ENCODE results near the gene CDK17. TPM values are rescaled to one million over a fixed set of nuclear protein-coding genes. Genes with fewer than 3 reads are reported as not detected.

Gene CDK17
- total RNA-seq, 1 experiment from 2014 or later, result 21.4 TPM

- no peak for TF ChIP-seq ATF3 (IDR thresholded peaks at IDR 0.05)
Measured at GRCh38 chr12:96244826-96245225, 155.4 kb downstream of the CDK17 start (continued).

DNA sequence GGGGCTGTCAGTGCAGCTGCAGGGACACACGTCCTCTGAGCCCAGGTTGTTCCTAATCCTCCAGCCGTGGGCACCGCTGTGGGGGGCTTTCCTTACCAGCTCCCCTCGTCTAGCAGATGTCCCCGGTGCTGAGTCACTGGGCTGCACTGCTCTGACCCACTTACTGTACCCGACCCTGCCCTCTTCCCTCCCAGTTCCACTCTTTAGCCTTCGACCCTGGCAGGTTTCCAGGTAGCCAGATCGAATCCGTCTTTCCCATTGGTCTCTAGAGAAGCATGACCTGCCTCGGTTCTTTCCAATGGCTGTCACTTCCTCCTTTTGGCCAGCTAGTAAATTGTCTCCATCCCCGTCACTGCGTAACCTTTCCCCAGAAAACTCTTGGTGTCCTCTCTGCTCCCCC is 157.6 kb downstream of the CDK17 start:
- peaks cover 70% of the 10 kb centered on the region for H3K79me2 ChIP-seq (ENCODE audit: insufficient read depth, low read length)
- TF ChIP-seq EGR1 (IDR thresholded peaks at IDR 0.05; ENCODE audit: low read depth) (no peak), FOSL1 (IDR thresholded peaks at IDR 0.05; ENCODE audit: low read depth) (no peak), SRF (IDR thresholded peaks at IDR 0.05; ENCODE audit: low read depth) (no peak), ELF1 (IDR thresholded peaks at IDR 0.05; ENCODE audit: borderline replicate concordance, low read depth) (no peak), SP1 (IDR thresholded peaks at IDR 0.05; ENCODE audit: low read depth) (no peak), EZH2 (IDR thresholded peaks at IDR 0.05) (no peak), YY1 (IDR thresholded peaks at IDR 0.05; ENCODE audit: extremely low read depth, insufficient replicate concordance, low read depth, low read length) (no peak), POLR2A (IDR thresholded peaks at IDR 0.05; ENCODE audit: borderline replicate concordance, extremely low read depth, insufficient read depth, insufficient read length) (no peak), ATF3 (IDR thresholded peaks at IDR 0.05) (no peak), JUND (IDR thresholded peaks at IDR 0.05) (no peak), ZNF274 (IDR thresholded peaks at IDR 0.05; ENCODE audit: low read depth, low read length) (no peak), RAD21 (IDR thresholded peaks at IDR 0.05; ENCODE audit: low read depth) (no peak), SIN3A (IDR thresholded peaks at IDR 0.05; ENCODE audit: low read depth) (no peak), CEBPB (IDR thresholded peaks at IDR 0.05; ENCODE audit: low read depth) (no peak)
- TF ChIP-seq, protein P1, sequence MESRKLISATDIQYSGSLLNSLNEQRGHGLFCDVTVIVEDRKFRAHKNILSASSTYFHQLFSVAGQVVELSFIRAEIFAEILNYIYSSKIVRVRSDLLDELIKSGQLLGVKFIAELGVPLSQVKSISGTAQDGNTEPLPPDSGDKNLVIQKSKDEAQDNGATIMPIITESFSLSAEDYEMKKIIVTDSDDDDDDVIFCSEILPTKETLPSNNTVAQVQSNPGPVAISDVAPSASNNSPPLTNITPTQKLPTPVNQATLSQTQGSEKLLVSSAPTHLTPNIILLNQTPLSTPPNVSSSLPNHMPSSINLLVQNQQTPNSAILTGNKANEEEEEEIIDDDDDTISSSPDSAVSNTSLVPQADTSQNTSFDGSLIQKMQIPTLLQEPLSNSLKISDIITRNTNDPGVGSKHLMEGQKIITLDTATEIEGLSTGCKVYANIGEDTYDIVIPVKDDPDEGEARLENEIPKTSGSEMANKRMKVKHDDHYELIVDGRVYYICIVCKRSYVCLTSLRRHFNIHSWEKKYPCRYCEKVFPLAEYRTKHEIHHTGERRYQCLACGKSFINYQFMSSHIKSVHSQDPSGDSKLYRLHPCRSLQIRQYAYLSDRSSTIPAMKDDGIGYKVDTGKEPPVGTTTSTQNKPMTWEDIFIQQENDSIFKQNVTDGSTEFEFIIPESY (IDR thresholded peaks at IDR 0.05; ENCODE audit: extremely low read depth, insufficient replicate concordance, low read length), result no peak
- TF ChIP-seq, protein P2, sequence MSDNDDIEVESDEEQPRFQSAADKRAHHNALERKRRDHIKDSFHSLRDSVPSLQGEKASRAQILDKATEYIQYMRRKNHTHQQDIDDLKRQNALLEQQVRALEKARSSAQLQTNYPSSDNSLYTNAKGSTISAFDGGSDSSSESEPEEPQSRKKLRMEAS (IDR thresholded peaks at IDR 0.05), result no peak
- TF ChIP-seq, protein P3, sequence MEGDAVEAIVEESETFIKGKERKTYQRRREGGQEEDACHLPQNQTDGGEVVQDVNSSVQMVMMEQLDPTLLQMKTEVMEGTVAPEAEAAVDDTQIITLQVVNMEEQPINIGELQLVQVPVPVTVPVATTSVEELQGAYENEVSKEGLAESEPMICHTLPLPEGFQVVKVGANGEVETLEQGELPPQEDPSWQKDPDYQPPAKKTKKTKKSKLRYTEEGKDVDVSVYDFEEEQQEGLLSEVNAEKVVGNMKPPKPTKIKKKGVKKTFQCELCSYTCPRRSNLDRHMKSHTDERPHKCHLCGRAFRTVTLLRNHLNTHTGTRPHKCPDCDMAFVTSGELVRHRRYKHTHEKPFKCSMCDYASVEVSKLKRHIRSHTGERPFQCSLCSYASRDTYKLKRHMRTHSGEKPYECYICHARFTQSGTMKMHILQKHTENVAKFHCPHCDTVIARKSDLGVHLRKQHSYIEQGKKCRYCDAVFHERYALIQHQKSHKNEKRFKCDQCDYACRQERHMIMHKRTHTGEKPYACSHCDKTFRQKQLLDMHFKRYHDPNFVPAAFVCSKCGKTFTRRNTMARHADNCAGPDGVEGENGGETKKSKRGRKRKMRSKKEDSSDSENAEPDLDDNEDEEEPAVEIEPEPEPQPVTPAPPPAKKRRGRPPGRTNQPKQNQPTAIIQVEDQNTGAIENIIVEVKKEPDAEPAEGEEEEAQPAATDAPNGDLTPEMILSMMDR (IDR thresholded peaks at IDR 0.05 in 2 of 3, conservative IDR thresholded peaks at IDR 0.05 in 1 of 3; ENCODE audit: borderline replicate concordance in 1 of 3, insufficient read depth in 1 of 3, low read depth in 2 of 3, low read length in 2 of 3), result no peak
- TF ChIP-seq, protein P4, sequence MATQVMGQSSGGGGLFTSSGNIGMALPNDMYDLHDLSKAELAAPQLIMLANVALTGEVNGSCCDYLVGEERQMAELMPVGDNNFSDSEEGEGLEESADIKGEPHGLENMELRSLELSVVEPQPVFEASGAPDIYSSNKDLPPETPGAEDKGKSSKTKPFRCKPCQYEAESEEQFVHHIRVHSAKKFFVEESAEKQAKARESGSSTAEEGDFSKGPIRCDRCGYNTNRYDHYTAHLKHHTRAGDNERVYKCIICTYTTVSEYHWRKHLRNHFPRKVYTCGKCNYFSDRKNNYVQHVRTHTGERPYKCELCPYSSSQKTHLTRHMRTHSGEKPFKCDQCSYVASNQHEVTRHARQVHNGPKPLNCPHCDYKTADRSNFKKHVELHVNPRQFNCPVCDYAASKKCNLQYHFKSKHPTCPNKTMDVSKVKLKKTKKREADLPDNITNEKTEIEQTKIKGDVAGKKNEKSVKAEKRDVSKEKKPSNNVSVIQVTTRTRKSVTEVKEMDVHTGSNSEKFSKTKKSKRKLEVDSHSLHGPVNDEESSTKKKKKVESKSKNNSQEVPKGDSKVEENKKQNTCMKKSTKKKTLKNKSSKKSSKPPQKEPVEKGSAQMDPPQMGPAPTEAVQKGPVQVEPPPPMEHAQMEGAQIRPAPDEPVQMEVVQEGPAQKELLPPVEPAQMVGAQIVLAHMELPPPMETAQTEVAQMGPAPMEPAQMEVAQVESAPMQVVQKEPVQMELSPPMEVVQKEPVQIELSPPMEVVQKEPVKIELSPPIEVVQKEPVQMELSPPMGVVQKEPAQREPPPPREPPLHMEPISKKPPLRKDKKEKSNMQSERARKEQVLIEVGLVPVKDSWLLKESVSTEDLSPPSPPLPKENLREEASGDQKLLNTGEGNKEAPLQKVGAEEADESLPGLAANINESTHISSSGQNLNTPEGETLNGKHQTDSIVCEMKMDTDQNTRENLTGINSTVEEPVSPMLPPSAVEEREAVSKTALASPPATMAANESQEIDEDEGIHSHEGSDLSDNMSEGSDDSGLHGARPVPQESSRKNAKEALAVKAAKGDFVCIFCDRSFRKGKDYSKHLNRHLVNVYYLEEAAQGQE (IDR thresholded peaks at IDR 0.05; ENCODE audit: low read depth), result no peak
- no peaks in the 10 kb centered on the region for H3K9me3 ChIP-seq (ENCODE audit: control insufficient read depth in 1 of 2, insufficient read depth in 1 of 2, low read depth in 1 of 2, low read length in 2 of 2)
- no peak overlapping the region for H3K4me3 ChIP-seq (replicated peaks in 1 of 2; ENCODE audit: low read depth in 1 of 2, low read length in 2 of 2)
- RAD21 ChIA-PET (ENCODE audit: low non-redundant PET in 1 of 2, low total read pairs in 2 of 2, uncharacterized antibody in 2 of 2, unreplicated experiment in 2 of 2), result no interaction called here
- no TSS peak for BruUV-seq (replicated peaks)
- no peak overlapping the region for H3K27ac ChIP-seq (ENCODE audit: low read depth, low read length)
- H3K36me3 ChIP-seq (ENCODE audit: control insufficient read depth in 1 of 2, insufficient read depth in 2 of 2, low read length in 2 of 2), result peaks cover 2 to 9% of the 10 kb centered on the region in 2 experiments; a peak in 3 of 4 replicates
- CTCF ChIA-PET, result no interaction called here
- no peak overlapping the region for H3K9ac ChIP-seq (ENCODE audit: low read length)
- POLR2A ChIA-PET, result no interaction called here
- H3K4me2 ChIP-seq (ENCODE audit: low read length), result no peak overlapping the region
- peaks cover 0 to 5% of the 10 kb centered on the region in 2 experiments; a peak in 1 of 4 replicates for H3K4me1 ChIP-seq (ENCODE audit: control insufficient read depth in 1 of 2, insufficient read depth in 2 of 2, low read length in 2 of 2)
- intact Hi-C loops (cut with micrococcal nuclease), result no loop called here
- H2AFZ ChIP-seq (ENCODE audit: low read depth, low read length, poor library complexity, severe bottlenecking), result no peak overlapping the region
- no peak for ATAC-seq
- H3K27me3 ChIP-seq (ENCODE audit: insufficient read depth, low read length), result no peaks in the 10 kb centered on the region
- DNase-seq (ENCODE audit: low read depth, low spot score), result no peak
- no peaks in the 10 kb centered on the region for H3K9me2 ChIP-seq (ENCODE audit: insufficient read depth)
- H4K20me1 ChIP-seq (ENCODE audit: insufficient read depth), result no peaks in the 10 kb centered on the region

Data from HCT116 (cell line).